ENCODE measurements around the gene KHK.

The KHK gene

DNA sequence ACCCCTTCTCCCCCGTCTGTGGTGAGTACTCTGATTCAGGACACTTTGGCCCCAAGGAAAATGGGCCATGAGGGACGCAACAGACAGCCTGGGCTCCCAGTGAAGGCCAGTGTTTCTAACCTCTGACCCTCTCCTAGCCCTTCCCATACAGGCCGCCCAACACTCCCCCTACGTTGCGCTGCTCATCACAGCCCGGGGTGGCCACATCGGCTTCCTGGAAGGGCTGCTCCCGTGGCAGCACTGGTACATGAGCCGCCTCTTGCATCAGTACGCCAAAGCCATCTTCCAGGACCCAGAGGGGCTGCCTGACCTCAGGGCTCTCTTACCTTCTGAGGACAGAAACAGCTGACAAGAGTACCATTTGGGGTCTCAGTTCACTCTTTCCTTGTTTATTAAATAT, 43.8 kb downstream of the KHK start:
- no peak for DNase-seq

- DNase-seq, result no peak
Measured at GRCh38 chr2:27131429-27131828, 44.9 kb downstream of the KHK start.

- DNase-seq, result no peak
Measured at GRCh38 chr2:27133195-27133875, 46.8 kb downstream of the KHK start.

- peak; percentile 95 to 98 (median 98) for DNase-seq
Measured at GRCh38 chr2:27133905-27134780, 47.6 kb downstream of the KHK start, which contains the start of gene PREB. PREB (minus strand) TSS chr2:27134636; CDS start chr2:27134421, 215 bp downstream.

GRCh38 chr2:27134781-27135477, 48.4 kb downstream of the KHK start:
- no peak for DNase-seq

- no peak for DNase-seq
Measured at GRCh38 chr2:27135478-27135955, 48.9 kb downstream of the KHK start.

DNA sequence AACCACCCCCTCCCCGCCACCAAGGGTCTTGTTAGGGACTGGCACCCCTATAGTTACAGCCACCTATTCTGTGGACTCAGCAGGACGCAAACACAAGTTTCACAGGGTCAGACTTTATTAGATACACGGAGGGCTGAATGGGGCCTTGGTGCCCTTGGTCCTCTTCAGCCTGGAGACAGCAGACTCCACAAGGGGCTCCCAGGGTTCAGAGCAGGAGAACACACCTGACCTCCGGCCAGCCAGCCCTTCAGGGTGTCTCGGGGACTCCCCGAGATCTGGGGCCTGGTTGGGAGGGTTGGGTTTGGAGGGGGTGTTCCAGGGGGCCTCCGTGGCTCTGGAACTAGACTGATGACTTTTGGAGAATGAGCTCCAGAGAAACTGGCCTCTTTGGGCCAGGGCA, 50.2 kb downstream of the KHK start:
- DNase-seq, result no peak

DNA sequence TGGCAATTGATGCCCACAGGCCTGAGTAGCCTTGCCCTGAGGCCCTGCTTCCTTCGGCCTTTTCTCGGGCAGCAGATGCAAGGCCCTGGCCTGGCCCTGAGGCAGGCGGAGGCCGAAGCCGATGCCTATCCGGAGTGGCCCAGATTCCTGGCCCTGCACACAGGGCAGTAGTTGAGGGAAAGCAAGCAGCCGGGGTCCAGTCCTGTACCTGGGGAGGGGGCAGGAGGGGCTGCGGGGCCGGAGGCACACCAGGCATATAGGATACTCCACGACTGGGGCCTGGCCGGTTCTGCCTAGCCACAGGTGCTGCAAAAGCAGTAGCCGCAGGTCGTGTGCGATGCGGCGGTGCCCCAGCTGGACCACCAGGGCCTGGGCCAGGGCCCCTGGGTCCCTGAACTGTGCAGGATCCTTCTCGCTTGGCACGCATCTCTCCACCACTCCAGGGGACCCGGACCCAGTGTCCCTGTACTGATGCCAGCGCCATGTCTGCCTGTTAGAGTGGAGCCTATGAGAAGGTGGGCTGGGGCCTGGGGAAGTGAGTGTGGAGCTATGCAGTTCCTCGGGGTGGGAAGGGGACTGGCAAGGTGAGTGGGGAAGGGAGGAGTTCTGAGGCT, 50.9 kb downstream of the KHK start:
- DNase-seq, result no peak

DNA sequence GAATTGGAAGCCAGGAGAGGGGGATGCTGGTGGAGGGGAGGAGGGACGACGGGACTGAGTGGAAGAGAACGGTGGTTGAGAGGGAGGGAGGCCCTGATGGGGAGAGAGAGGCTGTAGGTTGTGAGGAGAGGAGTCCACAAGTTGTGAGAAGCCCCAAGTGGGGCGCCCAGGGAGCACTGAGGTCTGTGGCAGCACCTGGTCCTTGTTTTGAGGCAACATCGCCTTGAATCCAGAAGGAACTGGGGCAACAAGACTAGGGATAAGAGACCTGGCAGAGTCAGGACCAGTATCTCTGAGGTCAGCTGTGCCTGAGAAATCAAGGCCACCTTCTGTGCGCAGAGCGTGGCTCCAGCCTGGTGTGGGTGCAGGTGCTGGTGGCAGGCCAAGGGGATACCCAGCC, 51.5 kb downstream of the KHK start:
- no peak for DNase-seq

GRCh38 chr2:27139310-27139709, 52.7 kb downstream of the KHK start, which contains the start of gene PRR30:
PRR30 (minus strand) TSS chr2:27139410; CDS start chr2:27138329, 1,081 bp downstream.
- DNase-seq, result no peak

GRCh38 chr2:27143285-27143684, 56.7 kb downstream of the KHK start:
- no peak for DNase-seq

- DNase-seq, result no peak
Measured at GRCh38 chr2:27145682-27146081, 59.1 kb downstream of the KHK start.

- DNase-seq, result no peak
Measured at GRCh38 chr2:27147935-27148334, 61.4 kb downstream of the KHK start.

- DNase-seq, result no peak
Measured at GRCh38 chr2:27148801-27149439, 62.3 kb downstream of the KHK start, which contains the start of gene TCF23. TCF23 (plus strand) TSS chr2:27149004; CDS start chr2:27149134, 130 bp downstream.

GRCh38 chr2:27149570-27150405, 63.2 kb downstream of the KHK start:
- DNase-seq, result no peak

Data from activated CD4-positive, CD25-positive, alpha-beta regulatory T cell (primary cell).